RWPE2 (cell line): ENCODE results near the gene ZNF296.

Experiments
- ATAC-seq: fragments of 200-7000 bp; cut with Tn5 transposase; 3 replicates; pipeline ENCODE4 v1.9.1; 2021; ENCODE audit warnings: low read depth
- DNase-seq: peaks from one replicate; pipeline ENCODE4 v3.0.0-alpha.2; 2020; ENCODE audit warnings: low spot score
- H3K27ac ChIP-seq: fragments of 450-650 bp; 2 replicates; pipeline ENCODE4 v1.5.1; 2017; ENCODE audit warnings: mild to moderate bottlenecking; ENCODE audit not compliant: poor library complexity, severe bottlenecking
- H3K27me3 ChIP-seq: fragments of 250-450 bp; sonication (Bioruptor Pico); 2 replicates; pipeline ENCODE4 v1.5.1; 2021; ENCODE audit warnings: mild to moderate bottlenecking, moderate library complexity; ENCODE audit not compliant: insufficient read depth, poor library complexity, severe bottlenecking
- H3K36me3 ChIP-seq: fragments of 250-450 bp; sonication (Bioruptor Pico); 2 replicates; pipeline ENCODE4 v1.5.1; 2020; ENCODE audit warnings: low read depth, mild to moderate bottlenecking, moderate library complexity
- H3K4me1 ChIP-seq: fragments of 250-450 bp; sonication (Bioruptor Pico); 2 replicates; pipeline ENCODE4 v1.5.1; 2021; ENCODE audit warnings: mild to moderate bottlenecking, moderate library complexity; ENCODE audit not compliant: insufficient read depth, poor library complexity, severe bottlenecking
- H3K4me3 ChIP-seq: fragments of 250-450 bp; sonication (Bioruptor Pico); 2 replicates; pipeline ENCODE4 v1.5.1; 2021; ENCODE audit warnings: mild to moderate bottlenecking, moderate library complexity; ENCODE audit not compliant: severe bottlenecking
- H3K9me3 ChIP-seq: fragments of 250-450 bp; sonication (Bioruptor Pico); 2 replicates; pipeline ENCODE4 v1.5.1; 2021; ENCODE audit warnings: mild to moderate bottlenecking, moderate library complexity; ENCODE audit not compliant: severe bottlenecking
- TF ChIP-seq, protein P1 (sequence below): fragments of 450-650 bp; IDR thresholded peaks from one replicate; pipeline ENCODE4 v1.5.1; 2017; ENCODE audit warnings: mild to moderate bottlenecking, moderate library complexity; ENCODE audit not compliant: poor library complexity, severe bottlenecking

ZNF296 gene

DNA sequence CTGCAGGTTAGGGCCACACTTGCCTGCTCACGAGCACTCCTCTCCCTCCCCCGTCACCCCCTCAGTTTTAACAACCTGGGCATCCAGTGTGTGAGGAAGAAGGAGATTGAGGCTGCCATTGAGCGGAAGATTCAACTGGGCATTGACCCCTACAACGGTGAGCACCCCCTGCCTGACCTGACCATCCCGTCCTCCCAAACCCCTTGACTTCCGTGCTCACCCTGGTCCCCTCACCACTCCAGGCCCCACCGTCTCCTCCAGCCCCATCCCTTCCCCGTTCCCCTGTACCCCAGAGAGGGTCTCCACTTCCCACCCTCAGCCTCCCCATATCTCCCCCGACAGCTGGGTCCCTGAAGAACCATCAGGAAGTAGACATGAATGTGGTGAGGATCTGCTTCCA, 51.0 kb downstream of the ZNF296 start:
- TF ChIP-seq, protein P1, sequence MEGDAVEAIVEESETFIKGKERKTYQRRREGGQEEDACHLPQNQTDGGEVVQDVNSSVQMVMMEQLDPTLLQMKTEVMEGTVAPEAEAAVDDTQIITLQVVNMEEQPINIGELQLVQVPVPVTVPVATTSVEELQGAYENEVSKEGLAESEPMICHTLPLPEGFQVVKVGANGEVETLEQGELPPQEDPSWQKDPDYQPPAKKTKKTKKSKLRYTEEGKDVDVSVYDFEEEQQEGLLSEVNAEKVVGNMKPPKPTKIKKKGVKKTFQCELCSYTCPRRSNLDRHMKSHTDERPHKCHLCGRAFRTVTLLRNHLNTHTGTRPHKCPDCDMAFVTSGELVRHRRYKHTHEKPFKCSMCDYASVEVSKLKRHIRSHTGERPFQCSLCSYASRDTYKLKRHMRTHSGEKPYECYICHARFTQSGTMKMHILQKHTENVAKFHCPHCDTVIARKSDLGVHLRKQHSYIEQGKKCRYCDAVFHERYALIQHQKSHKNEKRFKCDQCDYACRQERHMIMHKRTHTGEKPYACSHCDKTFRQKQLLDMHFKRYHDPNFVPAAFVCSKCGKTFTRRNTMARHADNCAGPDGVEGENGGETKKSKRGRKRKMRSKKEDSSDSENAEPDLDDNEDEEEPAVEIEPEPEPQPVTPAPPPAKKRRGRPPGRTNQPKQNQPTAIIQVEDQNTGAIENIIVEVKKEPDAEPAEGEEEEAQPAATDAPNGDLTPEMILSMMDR = no peak
- H3K4me1 ChIP-seq = no peaks in the 10 kb centered on the region

DNA sequence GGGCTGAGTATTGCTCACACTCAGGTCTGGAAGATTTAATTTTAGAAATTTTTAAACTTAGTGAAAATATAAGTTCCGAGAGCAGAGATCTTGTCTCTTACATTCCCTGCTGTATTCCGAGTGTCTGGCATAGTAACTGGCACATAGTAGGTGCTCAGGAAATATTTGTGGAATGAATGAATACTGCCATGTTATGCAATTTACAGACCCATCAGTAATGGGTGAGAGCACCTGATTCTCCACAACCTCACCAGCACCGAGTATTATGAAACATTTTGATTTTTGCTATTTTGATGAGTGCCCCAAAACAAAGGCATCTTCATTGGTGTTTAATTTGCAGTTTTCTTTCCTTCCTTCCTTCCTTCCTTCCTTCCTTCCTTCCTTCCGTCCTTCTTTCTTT, 53.2 kb downstream of the ZNF296 start:
- DNase-seq (no peak), ATAC-seq (no peak)
- TF ChIP-seq, protein P1 = no peak
- Histone ChIP-seq H3K27me3 (no peaks in the 10 kb centered on the region), H3K27ac (no peak overlapping the region), H3K4me3 (no peak overlapping the region), H3K4me1 (no peaks in the 10 kb centered on the region), H3K36me3 (no peaks in the 10 kb centered on the region), H3K9me3 (no peaks in the 10 kb centered on the region)

More for the DNA sequence above, 51.0 kb downstream of the ZNF296 start:
- Histone ChIP-seq H3K27me3 (no peaks in the 10 kb centered on the region), H3K27ac (no peak overlapping the region), H3K9me3 (no peaks in the 10 kb centered on the region), H3K36me3 (peaks cover 2% of the 10 kb centered on the region; the same call in 1 of the 2 replicates), H3K4me3 (no peak overlapping the region)
- DNase-seq (no peak), ATAC-seq (no peak)

DNA sequence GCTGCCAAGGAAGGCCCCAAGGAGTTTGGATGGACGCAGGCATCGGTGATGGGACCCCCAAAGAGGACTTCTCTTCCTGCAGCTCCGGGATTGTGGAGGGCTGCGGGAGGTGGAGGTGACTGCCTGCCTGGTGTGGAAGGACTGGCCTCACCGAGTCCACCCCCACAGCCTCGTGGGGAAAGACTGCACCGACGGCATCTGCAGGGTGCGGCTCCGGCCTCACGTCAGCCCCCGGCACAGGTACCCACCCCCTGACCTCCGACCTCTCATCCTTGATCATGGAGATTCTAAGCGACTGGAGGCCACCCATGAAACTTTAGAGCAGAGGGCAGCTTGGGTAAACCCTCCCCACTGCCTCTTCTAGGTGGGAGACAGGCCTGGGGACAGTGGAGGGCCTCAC, 54.3 kb downstream of the ZNF296 start:
- no peaks in the 10 kb centered on the region for H3K9me3 ChIP-seq
- no peak overlapping the region for H3K4me3 ChIP-seq
- no peak for ATAC-seq
- H3K36me3 ChIP-seq = no peaks in the 10 kb centered on the region
- no peak overlapping the region for H3K27ac ChIP-seq
- no peak for DNase-seq
- TF ChIP-seq, protein P1 = no peak
- no peaks in the 10 kb centered on the region for H3K27me3 ChIP-seq
- H3K4me1 ChIP-seq = no peaks in the 10 kb centered on the region
